Measurements from ENCODE around the gene MOB4. TPM values are rescaled to one million over a fixed set of nuclear protein-coding genes. Genes with fewer than 3 reads are reported as not detected.

The MOB4 gene
- total RNA-seq, 2 experiments from 2014 or later: 23.0 to 34.6 TPM

DNA sequence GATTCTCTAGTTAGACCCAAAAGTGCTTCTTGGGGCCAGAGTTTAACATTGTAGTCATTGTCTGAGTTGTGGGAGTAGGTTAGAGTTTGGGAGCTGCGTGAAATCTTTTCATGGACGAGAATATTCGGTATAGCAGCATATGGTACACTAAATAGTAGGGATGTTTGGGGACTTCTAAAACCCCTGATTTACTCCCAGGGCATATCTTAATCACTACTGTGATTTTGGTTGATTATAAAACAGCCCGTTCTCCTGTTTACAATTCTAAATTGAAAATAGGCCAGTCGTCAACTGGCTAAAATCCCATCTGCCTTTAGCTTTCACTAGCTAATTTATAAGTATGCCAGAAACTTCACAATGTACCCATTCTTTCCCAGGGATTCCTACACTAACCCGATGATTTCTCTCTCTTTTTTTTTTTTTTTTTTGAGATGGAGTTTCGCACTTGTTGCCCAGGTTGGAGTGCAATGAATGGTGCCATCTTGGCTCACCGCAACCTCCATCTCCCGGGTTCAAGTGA is 44.3 kb downstream of the MOB4 start:
- TF ChIP-seq, protein P1, sequence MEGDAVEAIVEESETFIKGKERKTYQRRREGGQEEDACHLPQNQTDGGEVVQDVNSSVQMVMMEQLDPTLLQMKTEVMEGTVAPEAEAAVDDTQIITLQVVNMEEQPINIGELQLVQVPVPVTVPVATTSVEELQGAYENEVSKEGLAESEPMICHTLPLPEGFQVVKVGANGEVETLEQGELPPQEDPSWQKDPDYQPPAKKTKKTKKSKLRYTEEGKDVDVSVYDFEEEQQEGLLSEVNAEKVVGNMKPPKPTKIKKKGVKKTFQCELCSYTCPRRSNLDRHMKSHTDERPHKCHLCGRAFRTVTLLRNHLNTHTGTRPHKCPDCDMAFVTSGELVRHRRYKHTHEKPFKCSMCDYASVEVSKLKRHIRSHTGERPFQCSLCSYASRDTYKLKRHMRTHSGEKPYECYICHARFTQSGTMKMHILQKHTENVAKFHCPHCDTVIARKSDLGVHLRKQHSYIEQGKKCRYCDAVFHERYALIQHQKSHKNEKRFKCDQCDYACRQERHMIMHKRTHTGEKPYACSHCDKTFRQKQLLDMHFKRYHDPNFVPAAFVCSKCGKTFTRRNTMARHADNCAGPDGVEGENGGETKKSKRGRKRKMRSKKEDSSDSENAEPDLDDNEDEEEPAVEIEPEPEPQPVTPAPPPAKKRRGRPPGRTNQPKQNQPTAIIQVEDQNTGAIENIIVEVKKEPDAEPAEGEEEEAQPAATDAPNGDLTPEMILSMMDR (conservative IDR thresholded peaks at IDR 0.05; ENCODE audit: low read length): no peak
- TF ChIP-seq EZH2phosphoT487 (IDR thresholded peaks at IDR 0.05; ENCODE audit: borderline replicate concordance, low read depth, low read length): no peak
- H3K4me2 ChIP-seq (ENCODE audit: low read length): no peak overlapping the region
- H3K4me3 ChIP-seq (ENCODE audit: low read depth, low read length, poor library complexity, severe bottlenecking): no peak overlapping the region
- intact Hi-C loops (cut with micrococcal nuclease; ENCODE audit: unreplicated experiment): no loop called here
- H3K4me1 ChIP-seq (ENCODE audit: insufficient read depth, low read length, poor library complexity, severe bottlenecking): no peaks in the 10 kb centered on the region
- no peaks in the 10 kb centered on the region for H3K79me2 ChIP-seq (ENCODE audit: insufficient read depth, low read depth, low read length)
- no peaks in the 10 kb centered on the region for H3K9me2 ChIP-seq (ENCODE audit: insufficient read depth, low read length)
- H4K20me1 ChIP-seq (ENCODE audit: insufficient read depth, low read length): no peaks in the 10 kb centered on the region
- H3K27ac ChIP-seq (ENCODE audit: low read depth, low read length, poor library complexity, severe bottlenecking): no peak overlapping the region
- BruUV-seq (replicated peaks): no TSS peak
- ChIA-PET CTCF (ENCODE audit: unreplicated experiment) (no interaction called here), POLR2A (interaction anchor here (0.7 to 1.0 kb wide), 2 partner anchors 16 to 826 kb away, joined by 3 to 5 read pairs; no protein-coding TSS in a partner anchor)
- no peak overlapping the region for H2AFZ ChIP-seq (ENCODE audit: low read length)
- H3K36me3 ChIP-seq (ENCODE audit: insufficient read depth, low read length): peaks cover 33% of the 10 kb centered on the region
- DNase-seq (ENCODE audit: low spot score): no peak
- H3K9me3 ChIP-seq (ENCODE audit: low read length): no peaks in the 10 kb centered on the region

DNA sequence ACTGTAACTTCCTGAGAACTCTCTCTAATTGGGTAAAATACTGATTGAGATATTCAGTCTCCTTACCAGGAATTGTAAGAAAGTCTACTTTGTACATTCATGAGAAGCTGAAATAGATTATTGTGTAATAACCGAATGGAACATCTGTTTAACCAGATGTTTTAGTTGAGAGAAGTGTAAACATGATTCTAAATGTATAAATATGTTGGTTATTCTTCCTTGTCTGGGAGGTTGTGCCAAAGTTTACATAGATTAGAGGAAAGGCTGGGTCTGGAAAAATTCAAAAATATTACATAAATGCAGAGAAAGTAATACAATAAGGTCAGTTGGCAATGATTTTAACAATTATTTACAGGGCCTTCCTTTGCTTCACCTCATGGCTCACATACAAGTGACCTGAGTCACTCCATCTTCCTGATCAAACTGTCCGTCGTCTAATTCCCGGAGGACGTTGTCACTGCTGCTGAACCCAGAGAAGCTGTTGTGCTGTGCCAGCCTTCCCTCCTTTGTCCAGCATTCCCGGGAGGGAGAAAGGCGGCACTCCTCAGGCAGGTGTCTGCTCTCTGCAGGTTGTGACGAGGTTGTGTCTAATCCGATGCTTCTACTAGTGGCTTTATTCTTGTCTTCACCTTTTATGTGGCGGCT is 55.9 kb downstream of the MOB4 start:
- no peak overlapping the region for H3K27ac ChIP-seq (ENCODE audit: low read depth, low read length, poor library complexity, severe bottlenecking)
- POLR2A ChIA-PET: interaction anchor here (0.7 kb wide), 1 partner anchor 16 kb away, joined by 3 read pairs; no protein-coding TSS in a partner anchor
- no TSS peak for BruUV-seq (replicated peaks)
- CTCF ChIA-PET (ENCODE audit: unreplicated experiment): no interaction called here
- DNase-seq (ENCODE audit: low spot score): no peak
- no peaks in the 10 kb centered on the region for H3K4me1 ChIP-seq (ENCODE audit: insufficient read depth, low read length, poor library complexity, severe bottlenecking)
- H2AFZ ChIP-seq (ENCODE audit: low read length): no peak overlapping the region
- no peaks in the 10 kb centered on the region for H4K20me1 ChIP-seq (ENCODE audit: insufficient read depth, low read length)
- intact Hi-C loops (cut with micrococcal nuclease; ENCODE audit: unreplicated experiment): no loop called here
- no peak overlapping the region for H3K4me2 ChIP-seq (ENCODE audit: low read length)
- H3K9me3 ChIP-seq (ENCODE audit: low read length): peaks cover 13% of the 10 kb centered on the region
- TF ChIP-seq, protein P1 (conservative IDR thresholded peaks at IDR 0.05; ENCODE audit: low read length): no peak
- no peak for TF ChIP-seq EZH2phosphoT487 (IDR thresholded peaks at IDR 0.05; ENCODE audit: borderline replicate concordance, low read depth, low read length)
- H3K79me2 ChIP-seq (ENCODE audit: insufficient read depth, low read depth, low read length): no peaks in the 10 kb centered on the region
- no peaks in the 10 kb centered on the region for H3K9me2 ChIP-seq (ENCODE audit: insufficient read depth, low read length)
- H3K36me3 ChIP-seq (ENCODE audit: insufficient read depth, low read length): peaks cover 27% of the 10 kb centered on the region
- no peak overlapping the region for H3K4me3 ChIP-seq (ENCODE audit: low read depth, low read length, poor library complexity, severe bottlenecking)

DNA sequence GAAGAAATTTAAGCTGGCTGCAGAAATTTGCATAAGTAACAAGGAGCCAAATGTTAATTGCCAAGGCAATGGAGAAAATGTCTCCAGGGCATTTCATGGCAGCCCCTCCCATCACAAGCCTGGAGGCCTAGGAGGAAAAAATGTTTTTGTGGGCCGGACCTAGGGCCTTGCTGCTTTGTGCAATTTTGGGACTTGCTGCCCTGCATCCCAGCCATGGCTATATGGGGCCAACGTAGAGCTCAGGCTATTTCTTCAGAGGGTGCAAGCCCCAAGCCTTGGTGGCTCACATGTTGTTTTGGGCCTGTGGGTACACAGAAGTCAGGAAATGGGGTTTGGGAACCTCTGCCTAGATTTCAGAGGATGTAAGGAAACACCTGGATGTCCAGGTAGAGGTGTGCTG is 57.7 kb downstream of the MOB4 start:
- TF ChIP-seq, protein P1 (conservative IDR thresholded peaks at IDR 0.05; ENCODE audit: low read length): no peak
- no peak for TF ChIP-seq EZH2phosphoT487 (IDR thresholded peaks at IDR 0.05; ENCODE audit: borderline replicate concordance, low read depth, low read length)
- Histone ChIP-seq H2AFZ (ENCODE audit: low read length) (no peak overlapping the region), H3K4me2 (ENCODE audit: low read length) (no peak overlapping the region), H3K9me2 (ENCODE audit: insufficient read depth, low read length) (no peaks in the 10 kb centered on the region), H3K36me3 (ENCODE audit: insufficient read depth, low read length) (peaks cover 12% of the 10 kb centered on the region), H3K4me1 (ENCODE audit: insufficient read depth, low read length, poor library complexity, severe bottlenecking) (no peaks in the 10 kb centered on the region), H4K20me1 (ENCODE audit: insufficient read depth, low read length) (no peaks in the 10 kb centered on the region), H3K4me3 (ENCODE audit: low read depth, low read length, poor library complexity, severe bottlenecking) (no peak overlapping the region), H3K27ac (ENCODE audit: low read depth, low read length, poor library complexity, severe bottlenecking) (no peak overlapping the region), H3K9me3 (ENCODE audit: low read length) (peaks cover 13% of the 10 kb centered on the region), H3K79me2 (ENCODE audit: insufficient read depth, low read depth, low read length) (no peaks in the 10 kb centered on the region)
- BruUV-seq (replicated peaks): no TSS peak
- ChIA-PET CTCF (ENCODE audit: unreplicated experiment) (no interaction called here), POLR2A (interaction anchor here (0.6 kb wide), 3 partner anchors 117 to 526 kb away, joined by 3 to 4 read pairs (median 4); no protein-coding TSS in a partner anchor)
- intact Hi-C loops (cut with micrococcal nuclease; ENCODE audit: unreplicated experiment): no loop called here
- no peak for DNase-seq (ENCODE audit: low spot score)

Measured in OCI-LY7 (cell line).